Testis (tissue), 3 donors: ENCODE data around the gene NANOS2. TPM values are rescaled to one million over a fixed set of nuclear protein-coding genes. Genes with fewer than 3 reads are reported as not detected.

ENCODE experiments used
- DNase-seq: peaks from one replicate; pipeline ENCODE4 v3.0.0-alpha.2; 2019
- H3K27ac ChIP-seq, 2 donors: fragments of 200-600 bp; sonication (generic); one replicate each; pipeline ENCODE4 v1.5.1; 2019
- H3K27me3 ChIP-seq: fragments of 200-600 bp; sonication (generic); one replicate; pipeline ENCODE4 v1.5.1; 2019
- H3K36me3 ChIP-seq: fragments of 200-600 bp; sonication (generic); one replicate; pipeline ENCODE4 v1.5.1; 2017; ENCODE audit warnings: low read depth; ENCODE audit errors: missing control alignments
- H3K4me1 ChIP-seq: fragments of 200-600 bp; sonication (generic); one replicate; pipeline ENCODE4 v1.5.1; 2019
- H3K4me3 ChIP-seq, 2 donors: fragments of 200-600 bp; sonication (generic); one replicate each; pipeline ENCODE4 v1.5.1; 2017 to 2019
- H3K9me3 ChIP-seq: fragments of 200-600 bp; sonication (generic); one replicate; pipeline ENCODE4 v1.5.1; 2017
- POLR2A ChIP-seq: fragments of 450-650 bp; IDR thresholded peaks from one replicate; pipeline ENCODE4 v1.6.1; 2017; ENCODE audit warnings: antibody characterized with exemption, mild to moderate bottlenecking, moderate library complexity
- WGBS, 2 donors: methylation state at CpG; one replicate each; pipeline ENCODE4 v1.1.5; 2018; 5-methylcytosine and 5-hydroxymethylcytosine counted together
- intact Hi-C: fragments of 100-400 bp; cut with DNase I; formaldehyde crosslinking; loops from one replicate; pipeline ENCODE4 v1.15.1; 2023; ENCODE audit warnings: low total_unique reads
- polyA plus RNA-seq: library from polyadenylated mRNA; stranded (reverse); fragments of 350-450 nt; fragmentation: Illumina TruSeq; extraction: RNeasy Lipid Tissue Mini Kit (QIAGEN cat#74804); gene quantifications from one replicate; pipeline ENCODE4 v1.2.3, GENCODE V29; 2014; ENCODE audit warnings: low read depth, low replicate concordance; ENCODE audit not compliant: insufficient read depth
- total RNA-seq, 2 donors: library from RNA; depleted of rRNA; stranded (reverse); fragments of >200 nt; gene quantifications; one replicate each; pipeline ENCODE4 v1.2.3, GENCODE V29; 2016
- TF ChIP-seq, protein P1 (sequence below), 3 experiments: fragments of 450-650 bp in 2 of 3; fragments of 200-600 bp in 1 of 3; sonication (generic) in 1 of 3; IDR thresholded peaks; one replicate each; pipeline ENCODE4 v1.5.1; 2016 to 2019; ENCODE audit warnings: antibody characterized with exemption in 3 of 3, mild to moderate bottlenecking in 2 of 3, moderate library complexity in 1 of 3

Gene NANOS2
- total and polyA plus RNA-seq, 3 donors from 2014 or later: 4.8 to 5.1 (median 4.8) TPM

GRCh38 chr19:45863335-45863839 lies 51.2 kb downstream of the NANOS2 start:
- Histone ChIP-seq H3K4me3 (peak overlapping the region; percentile 85 to 86), H3K36me3 (no peaks in the 10 kb centered on the region), H3K27ac (no peak overlapping the region), H3K9me3 (no peaks in the 10 kb centered on the region), H3K4me1 (peaks cover 14% of the 10 kb centered on the region), H3K27me3 (no peaks in the 10 kb centered on the region)
- WGBS, 2 donors: 0 to 4% methylated on average over 22 of the region's 22 CpGs
- intact Hi-C loops: no loop called here
- TF ChIP-seq, protein P1, sequence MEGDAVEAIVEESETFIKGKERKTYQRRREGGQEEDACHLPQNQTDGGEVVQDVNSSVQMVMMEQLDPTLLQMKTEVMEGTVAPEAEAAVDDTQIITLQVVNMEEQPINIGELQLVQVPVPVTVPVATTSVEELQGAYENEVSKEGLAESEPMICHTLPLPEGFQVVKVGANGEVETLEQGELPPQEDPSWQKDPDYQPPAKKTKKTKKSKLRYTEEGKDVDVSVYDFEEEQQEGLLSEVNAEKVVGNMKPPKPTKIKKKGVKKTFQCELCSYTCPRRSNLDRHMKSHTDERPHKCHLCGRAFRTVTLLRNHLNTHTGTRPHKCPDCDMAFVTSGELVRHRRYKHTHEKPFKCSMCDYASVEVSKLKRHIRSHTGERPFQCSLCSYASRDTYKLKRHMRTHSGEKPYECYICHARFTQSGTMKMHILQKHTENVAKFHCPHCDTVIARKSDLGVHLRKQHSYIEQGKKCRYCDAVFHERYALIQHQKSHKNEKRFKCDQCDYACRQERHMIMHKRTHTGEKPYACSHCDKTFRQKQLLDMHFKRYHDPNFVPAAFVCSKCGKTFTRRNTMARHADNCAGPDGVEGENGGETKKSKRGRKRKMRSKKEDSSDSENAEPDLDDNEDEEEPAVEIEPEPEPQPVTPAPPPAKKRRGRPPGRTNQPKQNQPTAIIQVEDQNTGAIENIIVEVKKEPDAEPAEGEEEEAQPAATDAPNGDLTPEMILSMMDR (IDR thresholded peaks at IDR 0.05): no peak
- TF ChIP-seq POLR2A: no peak
- DNase-seq: no peak

Other genes with a start within 250 kb of the NANOS2 start
- under 1 TPM; 0.16 to 0.74 TPM for gene GIPR, start 246.6 kb downstream of the NANOS2 start, total RNA-seq
- 0.50 TPM for gene GIPR, start 246.6 kb downstream of the NANOS2 start, polyA plus RNA-seq
- gene SNRPD2, start 222.8 kb downstream of the NANOS2 start, total RNA-seq: 100 to 1,000 TPM; 111 to 128 TPM
- 242 TPM for gene SNRPD2, start 222.8 kb downstream of the NANOS2 start, polyA plus RNA-seq
- 1 to 10 TPM; 5.3 to 6.9 TPM for gene QPCTL, start 222.1 kb downstream of the NANOS2 start, total RNA-seq
- 3.5 TPM for gene QPCTL, start 222.1 kb downstream of the NANOS2 start, polyA plus RNA-seq
- gene FBXO46, start 183.9 kb downstream of the NANOS2 start, total RNA-seq: 10 to 100 TPM; 22.4 to 24.2 TPM
- 20.1 TPM for gene FBXO46, start 183.9 kb downstream of the NANOS2 start, polyA plus RNA-seq
- 10 to 100 TPM in 1 of 2 donors, 1 to 10 TPM in 1; 9.2 to 13.8 TPM for gene MEIOSIN, start 181.3 kb downstream of the NANOS2 start, total RNA-seq
- gene MEIOSIN, start 181.3 kb downstream of the NANOS2 start, polyA plus RNA-seq: 10.4 TPM
- 10 to 100 TPM; 16.1 to 19.4 TPM for gene SIX5, start 145.5 kb downstream of the NANOS2 start, total RNA-seq
- 12.9 TPM for gene SIX5, start 145.5 kb downstream of the NANOS2 start, polyA plus RNA-seq
- 10 to 100 TPM; 66.2 to 68.8 TPM for gene DMPK, start 132.3 kb downstream of the NANOS2 start, total RNA-seq
- gene DMPK, start 132.3 kb downstream of the NANOS2 start, polyA plus RNA-seq: 42.6 TPM
- 100 to 1,000 TPM; 111 to 124 TPM for gene DMWD, start 121.9 kb downstream of the NANOS2 start, total RNA-seq
- gene DMWD, start 121.9 kb downstream of the NANOS2 start, polyA plus RNA-seq: 59.0 TPM
- gene RSPH6A, start 99.5 kb downstream of the NANOS2 start, total RNA-seq: 10 to 100 TPM; 17.0 to 20.9 TPM
- 88.3 TPM for gene RSPH6A, start 99.5 kb downstream of the NANOS2 start, polyA plus RNA-seq
- 100 to 1,000 TPM; 123 to 142 TPM for gene SYMPK, start 51.6 kb downstream of the NANOS2 start, total RNA-seq
- 195 TPM for gene SYMPK, start 51.6 kb downstream of the NANOS2 start, polyA plus RNA-seq
- gene FOXA3, start 50.5 kb downstream of the NANOS2 start, total RNA-seq: 1 to 10 TPM; 1.5 to 1.7 TPM
- 1.7 TPM for gene FOXA3, start 50.5 kb downstream of the NANOS2 start, polyA plus RNA-seq
- gene IRF2BP1, start 28.6 kb downstream of the NANOS2 start, total RNA-seq: 10 to 100 TPM; 36.0 to 48.3 TPM
- 13.8 TPM for gene IRF2BP1, start 28.6 kb downstream of the NANOS2 start, polyA plus RNA-seq
- 10 to 100 TPM in 1 of 2 donors, 1 to 10 TPM in 1; 9.4 to 11.1 TPM for gene MYPOP, start 12.2 kb downstream of the NANOS2 start, total RNA-seq
- gene MYPOP, start 12.2 kb downstream of the NANOS2 start, polyA plus RNA-seq: 9.5 TPM
- gene NOVA2, start 59.1 kb upstream of the NANOS2 start, total RNA-seq: 1 to 10 TPM; 3.0 to 5.7 TPM
- 3.1 TPM for gene NOVA2, start 59.1 kb upstream of the NANOS2 start, polyA plus RNA-seq
- gene CCDC61, start 80.7 kb upstream of the NANOS2 start, total RNA-seq: 10 to 100 TPM; 25.6 to 31.2 TPM
- 32.5 TPM for gene CCDC61, start 80.7 kb upstream of the NANOS2 start, polyA plus RNA-seq
- gene PGLYRP1, start 108.3 kb upstream of the NANOS2 start, total RNA-seq: not detected
- gene PGLYRP1, start 108.3 kb upstream of the NANOS2 start, polyA plus RNA-seq: not detected
- under 1 TPM; 0.56 to 0.79 TPM for gene IGFL4, start 126.2 kb upstream of the NANOS2 start, total RNA-seq
- 0.37 TPM for gene IGFL4, start 126.2 kb upstream of the NANOS2 start, polyA plus RNA-seq
- not detected for gene IGFL3, start 209.9 kb upstream of the NANOS2 start, total RNA-seq
- gene IGFL3, start 209.9 kb upstream of the NANOS2 start, polyA plus RNA-seq: not detected
- 1 to 10 TPM; 7.2 to 7.6 TPM for gene IGFL2, start 233.5 kb upstream of the NANOS2 start, total RNA-seq
- 8.0 TPM for gene IGFL2, start 233.5 kb upstream of the NANOS2 start, polyA plus RNA-seq